NCI-H2196 (cell line): Measurements from ENCODE around the gene ARFIP1.
"Not testable (repeated sequence)": the region's sequence is repeated elsewhere in the genome, so short reads cannot be mapped to it uniquely, and the experiment has no call there.

Experiments used
- DNase-seq: peaks from one replicate; lab custom pipeline; 2025; ENCODE audit not compliant: unreplicated experiment; lab: John Stamatoyannopoulos, UW

ARFIP1 gene

GRCh38 chr4:152785639-152786615 is 6.2 kb downstream of the ARFIP1 start:
- DNase-seq: no peak

- no peak for DNase-seq
Observed at GRCh38 chr4:152786627-152787026, 6.9 kb downstream of the ARFIP1 start.

- no peak for DNase-seq
Observed at GRCh38 chr4:152795891-152796290, 16.1 kb downstream of the ARFIP1 start.

GRCh38 chr4:152803541-152803940 is 23.8 kb downstream of the ARFIP1 start:
- no peak for DNase-seq

GRCh38 chr4:152805071-152805650 is 25.4 kb downstream of the ARFIP1 start:
- no peak for DNase-seq

GRCh38 chr4:152805818-152806217 is 26.1 kb downstream of the ARFIP1 start:
- DNase-seq: no peak

- no peak for DNase-seq
Observed at GRCh38 chr4:152806501-152807125, 26.9 kb downstream of the ARFIP1 start.

- no peak for DNase-seq
Observed at GRCh38 chr4:152807294-152807829, 27.6 kb downstream of the ARFIP1 start.

- no peak for DNase-seq
Observed at GRCh38 chr4:152808670-152809069, 28.9 kb downstream of the ARFIP1 start.

- no peak for DNase-seq
Observed at GRCh38 chr4:152810715-152811287, 31.0 kb downstream of the ARFIP1 start.

GRCh38 chr4:152815078-152815477 is 35.3 kb downstream of the ARFIP1 start:
- DNase-seq: no peak

- no peak for DNase-seq
Observed at GRCh38 chr4:152817331-152817730, 37.6 kb downstream of the ARFIP1 start.

- DNase-seq: no peak
Observed at GRCh38 chr4:152819026-152819645, 39.4 kb downstream of the ARFIP1 start.

- DNase-seq: no peak
Observed at GRCh38 chr4:152820073-152820472, 40.3 kb downstream of the ARFIP1 start.

GRCh38 chr4:152822323-152822722 is 42.6 kb downstream of the ARFIP1 start:
- DNase-seq: no peak

- DNase-seq: no peak
Observed at GRCh38 chr4:152824561-152824960, 44.8 kb downstream of the ARFIP1 start.

- DNase-seq: no peak
Observed at GRCh38 chr4:152825336-152825735, 45.6 kb downstream of the ARFIP1 start.

GRCh38 chr4:152828122-152828521 is 48.4 kb downstream of the ARFIP1 start:
- DNase-seq: no peak

GRCh38 chr4:152831416-152831815 is 51.7 kb downstream of the ARFIP1 start:
- no peak for DNase-seq

- DNase-seq: no peak
Observed at GRCh38 chr4:152836936-152837335, 57.2 kb downstream of the ARFIP1 start.

- not testable (repeated sequence) for DNase-seq
Observed at GRCh38 chr4:152839729-152840128, 60.0 kb downstream of the ARFIP1 start.
